Measurements from ENCODE around the gene LAMC1.

Gene LAMC1

GRCh38 chr1:183002267-183002666 is 21.0 kb upstream of the LAMC1 start (continued):
- TF ChIP-seq PRDM4 (tag by site-specific recombination; IDR thresholded peaks at IDR 0.05) (no peak), ZNF48 (tag by site-specific recombination; IDR thresholded peaks at IDR 0.05) (no peak)

DNA sequence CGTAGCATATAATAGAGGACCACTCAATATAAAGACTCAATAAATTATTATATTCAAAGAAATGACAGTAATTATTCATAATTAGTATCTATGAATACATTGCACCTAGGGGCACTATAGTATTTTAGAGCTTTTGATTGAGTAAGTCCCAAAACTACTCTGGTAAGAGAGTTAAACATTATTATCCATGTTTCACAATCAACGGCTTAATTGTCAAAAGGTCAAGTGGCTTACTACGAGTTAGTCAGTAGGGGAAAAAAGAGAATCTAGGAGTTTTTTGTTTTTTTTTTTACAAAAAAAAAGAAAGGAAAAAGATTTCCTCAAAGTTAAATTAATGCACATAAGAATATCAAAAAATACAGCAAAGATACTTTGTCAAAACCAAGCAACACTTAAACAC is 20.4 kb upstream of the LAMC1 start:
- Histone ChIP-seq H3K27ac (ENCODE audit: extremely low read depth, low read depth, low read length) (no peak overlapping the region), H3K36me3 (ENCODE audit: control insufficient read depth in 2 of 2, insufficient read depth in 1 of 2, low read length in 2 of 2) (no peaks in the 10 kb centered on the region), H3K4me3 (ENCODE audit: low read depth, low read length) (no peak overlapping the region), H3K4me1 (ENCODE audit: control insufficient read depth, insufficient read depth, low read length) (peaks cover 4% of the 10 kb centered on the region; the same call in 1 of the 2 replicates), H3K9me3 (ENCODE audit: control insufficient read depth, insufficient read depth, low read depth, low read length) (no peaks in the 10 kb centered on the region)
- TF ChIP-seq ZNF146 (tag by site-specific recombination; IDR thresholded peaks at IDR 0.05) (no peak), PRDM6 (tag by site-specific recombination; IDR thresholded peaks at IDR 0.05) (peak; percentile 56)
- ChIA-PET CTCF (interaction anchor here (0.7 kb wide), 1 partner anchor 11 kb away, joined by 3 read pairs; no protein-coding TSS in a partner anchor), POLR2A (no interaction called here)

- Histone ChIP-seq H3K27ac (ENCODE audit: extremely low read depth, low read depth, low read length) (no peak overlapping the region), H3K9me3 (ENCODE audit: control insufficient read depth, insufficient read depth, low read depth, low read length) (no peaks in the 10 kb centered on the region), H3K36me3 (ENCODE audit: control insufficient read depth in 2 of 2, insufficient read depth in 1 of 2, low read length in 2 of 2) (no peaks in the 10 kb centered on the region), H3K4me1 (ENCODE audit: control insufficient read depth, insufficient read depth, low read length) (peaks cover 4% of the 10 kb centered on the region; the same call in 1 of the 2 replicates), H3K4me3 (ENCODE audit: low read depth, low read length) (no peak overlapping the region)
- POLR2A ChIA-PET = no interaction called here
- CTCF ChIA-PET = interaction anchor here (0.7 kb wide), 1 partner anchor 11 kb away, joined by 3 read pairs; no protein-coding TSS in a partner anchor
- TF ChIP-seq SALL2 (tag by site-specific recombination; IDR thresholded peaks at IDR 0.05; ENCODE audit: borderline replicate concordance) = no peak
- no peak for TF ChIP-seq ZNF624 (tag by site-specific recombination; IDR thresholded peaks at IDR 0.05)
- TF ChIP-seq GLIS1 (tag by site-specific recombination; IDR thresholded peaks at IDR 0.05) = no peak
- TF ChIP-seq KLF10 (tag by site-specific recombination; IDR thresholded peaks at IDR 0.05) = no peak
- TF ChIP-seq PBX3 (CRISPR knock-in tag; IDR thresholded peaks at IDR 0.05) = no peak
- no peak for TF ChIP-seq ZNF335 (tag by site-specific recombination; conservative IDR thresholded peaks at IDR 0.05)
- TF ChIP-seq, protein P1, sequence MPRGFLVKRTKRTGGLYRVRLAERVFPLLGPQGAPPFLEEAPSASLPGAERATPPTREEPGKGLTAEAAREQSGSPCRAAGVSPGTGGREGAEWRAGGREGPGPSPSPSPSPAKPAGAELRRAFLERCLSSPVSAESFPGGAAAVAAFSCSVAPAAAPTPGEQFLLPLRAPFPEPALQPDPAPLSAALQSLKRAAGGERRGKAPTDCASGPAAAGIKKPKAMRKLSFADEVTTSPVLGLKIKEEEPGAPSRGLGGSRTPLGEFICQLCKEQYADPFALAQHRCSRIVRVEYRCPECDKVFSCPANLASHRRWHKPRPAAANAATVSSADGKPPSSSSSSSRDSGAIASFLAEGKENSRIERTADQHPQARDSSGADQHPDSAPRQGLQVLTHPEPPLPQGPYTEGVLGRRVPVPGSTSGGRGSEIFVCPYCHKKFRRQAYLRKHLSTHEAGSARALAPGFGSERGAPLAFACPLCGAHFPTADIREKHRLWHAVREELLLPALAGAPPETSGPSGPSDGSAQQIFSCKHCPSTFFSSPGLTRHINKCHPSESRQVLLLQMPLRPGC (tag by site-specific recombination; IDR thresholded peaks at IDR 0.05) = no peak
- TF ChIP-seq, protein P2, sequence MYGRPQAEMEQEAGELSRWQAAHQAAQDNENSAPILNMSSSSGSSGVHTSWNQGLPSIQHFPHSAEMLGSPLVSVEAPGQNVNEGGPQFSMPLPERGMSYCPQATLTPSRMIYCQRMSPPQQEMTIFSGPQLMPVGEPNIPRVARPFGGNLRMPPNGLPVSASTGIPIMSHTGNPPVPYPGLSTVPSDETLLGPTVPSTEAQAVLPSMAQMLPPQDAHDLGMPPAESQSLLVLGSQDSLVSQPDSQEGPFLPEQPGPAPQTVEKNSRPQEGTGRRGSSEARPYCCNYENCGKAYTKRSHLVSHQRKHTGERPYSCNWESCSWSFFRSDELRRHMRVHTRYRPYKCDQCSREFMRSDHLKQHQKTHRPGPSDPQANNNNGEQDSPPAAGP (tag by site-specific recombination; IDR thresholded peaks at IDR 0.05) = no peak
- TF ChIP-seq SETDB1 (IDR thresholded peaks at IDR 0.05; ENCODE audit: insufficient read length, low read length) = no peak
- no peak for TF ChIP-seq ZNF571 (tag by site-specific recombination; IDR thresholded peaks at IDR 0.05)
- TF ChIP-seq ZNF776 (tag by site-specific recombination; IDR thresholded peaks at IDR 0.05; ENCODE audit: borderline replicate concordance) = no peak
- no peak for TF ChIP-seq ZNF423 (tag by site-specific recombination; IDR thresholded peaks at IDR 0.05)
- TF ChIP-seq, protein P3, sequence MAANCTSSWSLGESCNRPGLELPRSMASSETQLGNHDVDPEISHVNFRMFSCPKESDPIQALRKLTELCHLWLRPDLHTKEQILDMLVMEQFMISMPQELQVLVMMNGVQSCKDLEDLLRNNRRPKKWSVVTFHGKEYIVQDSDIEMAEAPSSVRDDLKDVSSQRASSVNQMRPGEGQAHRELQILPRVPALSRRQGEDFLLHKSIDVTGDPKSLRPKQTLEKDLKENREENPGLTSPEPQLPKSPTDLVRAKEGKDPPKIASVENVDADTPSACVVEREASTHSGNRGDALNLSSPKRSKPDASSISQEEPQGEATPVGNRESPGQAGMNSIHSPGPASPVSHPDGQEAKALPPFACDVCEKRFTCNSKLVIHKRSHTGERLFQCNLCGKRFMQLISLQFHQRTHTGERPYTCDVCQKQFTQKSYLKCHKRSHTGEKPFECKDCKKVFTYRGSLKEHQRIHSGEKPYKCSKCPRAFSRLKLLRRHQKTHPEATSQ (tag by site-specific recombination; IDR thresholded peaks at IDR 0.05) = no peak
- no peak for TF ChIP-seq ZNF791 (tag by site-specific recombination; IDR thresholded peaks at IDR 0.05)
- no peak for TF ChIP-seq TCF7L2 (IDR thresholded peaks at IDR 0.05; ENCODE audit: borderline replicate concordance, low read depth, low read length)
- TF ChIP-seq ZNF202 (tag by site-specific recombination; IDR thresholded peaks at IDR 0.05; ENCODE audit: borderline replicate concordance) = no peak
- TF ChIP-seq ZNF639 (tag by site-specific recombination; IDR thresholded peaks at IDR 0.05) = no peak
Observed at GRCh38 chr1:183003203-183003602, 20.0 kb upstream of the LAMC1 start.

Data from HEK293 (cell line).